GM21390 (cell line): Measurements from ENCODE around the gene TRIM24.

Source experiments
- ATAC-seq: cut with Tn5 transposase; IDR thresholded peaks from one replicate; pipeline ENCODE4 v1.9.1; 2021; ENCODE audit not compliant: unreplicated experiment

The TRIM24 gene

GRCh38 chr7:138568655-138569054, 108.6 kb downstream of the TRIM24 start:
- ATAC-seq: no peak

GRCh38 chr7:138569418-138569817, 109.4 kb downstream of the TRIM24 start:
- ATAC-seq: no peak

- no peak for ATAC-seq
Measured at GRCh38 chr7:138570715-138571114, 110.7 kb downstream of the TRIM24 start.

- ATAC-seq: no peak
Measured at GRCh38 chr7:138573741-138574140, 113.7 kb downstream of the TRIM24 start.

DNA sequence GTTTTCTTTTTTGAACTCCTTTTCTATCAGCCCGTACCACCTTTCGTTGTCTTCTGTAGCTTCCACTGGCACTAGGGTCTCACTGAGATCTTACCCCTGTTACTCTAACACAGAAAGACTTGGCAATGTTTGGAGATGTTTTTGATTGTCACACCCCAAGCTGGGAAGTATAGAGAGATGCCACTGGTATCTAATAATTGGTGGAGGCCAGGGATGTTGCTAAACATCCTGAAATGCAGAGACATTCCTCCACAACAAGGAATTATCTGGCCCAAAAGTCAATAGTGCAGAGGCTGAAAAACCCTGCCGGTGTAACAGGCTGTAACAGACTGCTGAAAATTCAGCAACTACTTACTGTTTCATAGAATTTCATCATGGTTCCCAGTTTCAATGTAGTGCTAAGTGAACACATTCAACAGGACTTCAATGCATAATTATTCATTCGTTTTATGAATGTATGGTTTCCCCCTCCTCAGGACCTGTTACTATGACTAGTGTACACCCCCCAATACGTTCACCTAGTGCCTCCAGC, 115.9 kb downstream of the TRIM24 start:
- ATAC-seq: no peak

GRCh38 chr7:138579136-138579535, 119.1 kb downstream of the TRIM24 start:
- no peak for ATAC-seq

DNA sequence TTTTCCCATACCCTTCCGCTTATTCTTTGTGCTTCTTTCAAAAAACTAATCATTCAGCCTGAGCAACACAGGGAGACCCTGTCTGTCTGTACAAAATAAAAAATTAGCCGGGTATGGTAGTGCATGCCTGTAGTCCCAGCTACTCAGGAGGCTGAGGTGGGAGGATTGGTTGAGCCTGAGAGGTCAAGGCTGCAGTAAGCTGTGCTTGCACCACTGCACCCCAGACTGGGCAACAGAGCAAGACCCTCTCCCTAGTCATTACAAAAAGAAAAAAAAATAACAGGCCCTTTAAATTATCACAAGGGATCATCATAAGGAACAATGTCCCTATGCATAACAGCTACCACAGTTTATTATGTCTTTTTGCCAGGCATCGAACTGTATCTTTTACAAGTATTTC, 119.6 kb downstream of the TRIM24 start:
- ATAC-seq: no peak

- ATAC-seq: no peak
Measured at GRCh38 chr7:138581065-138581464, 121.0 kb downstream of the TRIM24 start.

DNA sequence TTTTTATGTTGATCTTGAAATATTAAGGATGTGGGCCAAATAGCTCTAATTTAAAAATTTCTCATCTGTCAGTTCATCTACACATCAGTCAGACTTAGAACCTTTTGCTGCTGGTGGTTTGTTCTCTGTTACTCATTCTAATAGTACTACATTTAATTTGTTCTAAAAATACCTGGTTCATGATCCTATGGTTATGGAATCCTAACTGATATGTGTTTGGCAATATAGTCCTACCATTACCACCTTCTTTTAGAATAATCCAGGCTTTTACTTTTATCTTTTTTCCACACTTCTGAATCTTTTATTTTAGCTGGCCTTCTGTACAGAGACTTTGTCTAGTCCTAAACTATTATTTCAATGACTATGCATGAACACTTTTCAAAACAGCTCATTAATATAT, 124.2 kb downstream of the TRIM24 start:
- ATAC-seq: no peak

DNA sequence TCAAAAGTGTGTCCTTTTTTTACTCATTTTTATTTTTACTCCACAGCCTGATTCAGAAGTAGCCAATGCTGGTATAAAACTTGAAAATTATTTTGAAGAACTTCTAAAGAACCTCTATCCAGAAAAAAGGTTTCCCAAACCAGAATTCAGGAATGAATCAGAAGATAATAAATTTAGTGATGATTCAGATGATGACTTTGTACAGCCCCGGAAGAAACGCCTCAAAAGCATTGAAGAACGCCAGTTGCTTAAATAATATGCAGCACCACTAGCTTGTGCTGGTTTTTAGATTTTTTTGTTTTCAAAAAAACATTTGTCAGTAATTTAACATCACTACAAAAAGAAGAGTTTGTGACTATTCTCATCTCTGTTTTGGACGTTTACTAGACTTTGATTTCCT, 124.6 kb downstream of the TRIM24 start:
- ATAC-seq: no peak

DNA sequence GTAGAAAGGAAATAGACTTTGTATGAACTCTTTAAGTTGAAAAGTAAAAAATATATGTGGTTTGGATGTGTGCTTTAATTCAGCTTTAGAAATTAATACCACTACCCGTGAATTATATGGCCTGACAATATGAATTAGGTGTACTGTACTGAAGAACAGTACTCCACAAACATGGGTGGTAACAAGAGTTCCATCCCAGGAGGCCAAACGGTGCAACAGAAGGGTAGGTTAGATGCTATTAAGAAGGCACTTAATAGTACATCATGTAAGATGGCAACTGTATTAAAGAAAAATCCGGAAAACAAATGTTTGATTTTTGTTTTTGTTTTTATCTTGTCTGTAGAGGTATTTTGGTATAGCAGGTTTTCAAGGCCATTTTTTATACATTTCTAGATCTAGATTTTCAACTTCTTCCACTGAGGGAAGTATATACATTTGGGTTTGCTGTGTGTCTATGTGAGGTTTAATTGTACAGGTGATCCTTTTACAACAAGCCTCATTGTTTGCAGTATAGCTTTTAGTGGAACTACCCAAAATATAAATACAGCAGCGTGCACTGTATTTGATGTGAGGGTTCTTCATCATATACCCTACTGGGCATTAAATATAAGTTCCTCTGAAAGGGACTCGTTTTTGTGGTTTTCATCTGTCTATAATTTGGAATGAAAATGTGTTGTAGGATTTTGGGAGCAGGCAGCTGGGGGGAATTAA, 125.4 kb downstream of the TRIM24 start:
- ATAC-seq: no peak

GRCh38 chr7:138587485-138587884, 127.4 kb downstream of the TRIM24 start:
- ATAC-seq: no peak

DNA sequence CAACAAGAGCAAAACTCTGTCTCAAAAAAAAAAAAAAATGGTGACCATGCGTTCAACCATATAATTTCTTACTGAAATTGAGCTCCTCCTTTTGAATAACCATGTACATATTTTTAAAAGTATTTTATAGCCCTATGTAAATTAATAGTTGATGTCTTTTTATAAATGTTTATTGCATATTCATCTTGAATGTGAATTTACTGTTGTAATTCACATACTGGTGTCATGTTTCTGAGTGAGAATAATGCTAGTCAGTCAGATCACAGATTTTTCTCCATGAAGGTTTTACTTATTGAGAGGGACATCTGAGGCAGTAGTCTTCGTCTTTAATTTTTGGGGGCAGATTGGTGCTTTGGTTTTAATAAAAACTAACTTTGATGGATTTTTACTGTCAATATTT, 128.9 kb downstream of the TRIM24 start:
- no peak for ATAC-seq

GRCh38 chr7:138590154-138590553, 130.1 kb downstream of the TRIM24 start:
- ATAC-seq: no peak

DNA sequence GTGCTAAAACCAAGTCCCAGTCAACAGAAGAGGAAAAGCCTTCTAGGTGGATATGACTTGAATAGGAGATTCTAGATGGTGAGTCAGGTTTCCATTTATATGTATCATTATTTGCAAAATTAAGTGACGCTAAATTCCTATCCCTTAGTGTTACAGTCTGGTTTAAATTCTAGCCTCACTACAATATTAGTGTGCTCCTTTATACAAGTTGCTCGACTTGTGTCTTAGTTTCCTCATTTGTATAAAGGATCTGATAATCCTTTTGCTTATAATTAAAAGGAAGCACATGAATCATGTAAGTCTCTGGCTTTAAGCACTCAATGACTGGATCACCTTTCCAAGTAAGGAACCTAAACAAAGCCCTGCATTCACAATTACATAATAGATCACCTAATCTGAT, 135.4 kb downstream of the TRIM24 start:
- no peak for ATAC-seq

DNA sequence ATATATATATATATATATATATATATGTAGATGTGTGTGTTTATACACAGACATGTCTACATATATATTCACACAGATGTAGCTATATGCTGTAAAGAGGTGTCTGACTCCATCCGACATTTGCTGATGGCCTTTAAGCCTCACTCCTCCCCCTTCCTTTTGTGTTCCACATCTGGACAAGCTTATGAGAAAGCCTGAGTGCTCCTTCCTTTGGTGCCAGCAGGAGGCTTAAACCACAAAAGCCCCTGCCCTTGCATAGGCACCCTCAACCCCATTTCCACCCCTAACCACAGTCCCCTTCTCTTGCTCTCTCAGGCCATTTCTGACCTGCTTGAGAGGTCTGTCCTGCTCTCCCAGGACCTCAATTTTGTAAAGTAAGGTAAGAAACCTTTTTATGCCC, 142.4 kb downstream of the TRIM24 start:
- ATAC-seq: no peak

- ATAC-seq: no peak
Measured at GRCh38 chr7:138603549-138604318, 143.7 kb downstream of the TRIM24 start.

- ATAC-seq: no peak
Measured at GRCh38 chr7:138606236-138606635, 146.2 kb downstream of the TRIM24 start.

- no peak for ATAC-seq
Measured at GRCh38 chr7:138607216-138608126, 147.4 kb downstream of the TRIM24 start.

- no peak for ATAC-seq
Measured at GRCh38 chr7:138608275-138608674, 148.2 kb downstream of the TRIM24 start.

GRCh38 chr7:138610671-138611170, 150.7 kb downstream of the TRIM24 start:
- ATAC-seq: no peak
